ENCODE data around the gene C4orf33. TPM values are rescaled to one million over a fixed set of nuclear protein-coding genes. Genes with fewer than 3 reads are reported as not detected.

C4orf33 gene
- polyA plus RNA-seq, 1 donor (not counting 4 experiments of a cell fraction or from before 2014, with no cell fraction given) = 25.7 TPM

DNA sequence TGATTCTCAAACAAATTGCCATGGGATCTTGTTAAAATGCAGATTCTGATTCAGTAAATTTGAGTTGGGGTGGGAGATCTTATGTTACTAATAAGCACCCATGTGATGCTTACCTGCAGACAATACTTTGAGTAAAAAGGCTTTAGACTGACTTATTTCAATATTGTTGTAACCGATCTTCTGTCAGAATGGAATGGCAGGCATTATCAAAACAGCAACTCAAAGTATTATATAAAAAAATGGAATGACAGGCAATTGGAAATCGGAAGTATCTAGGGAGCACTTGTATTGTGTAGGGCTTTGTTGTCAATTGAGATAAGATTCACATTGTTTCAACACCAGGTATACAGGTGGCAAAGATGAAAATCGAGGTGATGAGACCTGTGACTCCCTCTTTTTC, 67.5 kb downstream of the C4orf33 start:
- Histone ChIP-seq H3K27me3 (ENCODE audit: control insufficient read depth, extremely low read depth, insufficient read depth, low read length) (peaks cover under 1% of the 10 kb centered on the region), H3K36me3 (ENCODE audit: control insufficient read depth in 2 of 2, extremely low read depth in 1 of 2, insufficient read depth in 2 of 2, low read length in 2 of 2) (no peaks in the 10 kb centered on the region), H3K9ac (ENCODE audit: control insufficient read depth, extremely low read depth, insufficient read depth, low read length) (no peak overlapping the region), H3K4me2 (ENCODE audit: control insufficient read depth, extremely low read depth, insufficient read depth, low read depth, low read length) (no peak overlapping the region), H3K27ac (ENCODE audit: control insufficient read depth, insufficient read depth, low read length) (no peak overlapping the region), H3K79me2 (ENCODE audit: control insufficient read depth, insufficient read depth, low read length) (no peaks in the 10 kb centered on the region), H3K4me1 (ENCODE audit: control insufficient read depth, extremely low read depth, insufficient read depth, low read length) (no peaks in the 10 kb centered on the region), H3K9me3 (ENCODE audit: control insufficient read depth, low read depth, low read length) (no peaks in the 10 kb centered on the region), H4K20me1 (ENCODE audit: control insufficient read depth, extremely low read depth, insufficient read depth, low read length) (no peaks in the 10 kb centered on the region), H3K4me3 (ENCODE audit: control insufficient read depth in 2 of 3, extremely low read depth in 1 of 3, insufficient read depth in 2 of 3, low read depth in 1 of 3, low read length in 3 of 3) (no peak overlapping the region), H3K9me1 (ENCODE audit: control insufficient read depth, extremely low read depth, insufficient read depth, low read length) (no peaks in the 10 kb centered on the region), H2AFZ (ENCODE audit: control insufficient read depth, low read length) (no peak overlapping the region)
- FAIRE-seq (no peak), DNase-seq (ENCODE audit: low read depth, low spot score) (no peak)
- TF ChIP-seq EZH2 (IDR thresholded peaks at IDR 0.05; ENCODE audit: low read length) = no peak
- TF ChIP-seq, protein P1, sequence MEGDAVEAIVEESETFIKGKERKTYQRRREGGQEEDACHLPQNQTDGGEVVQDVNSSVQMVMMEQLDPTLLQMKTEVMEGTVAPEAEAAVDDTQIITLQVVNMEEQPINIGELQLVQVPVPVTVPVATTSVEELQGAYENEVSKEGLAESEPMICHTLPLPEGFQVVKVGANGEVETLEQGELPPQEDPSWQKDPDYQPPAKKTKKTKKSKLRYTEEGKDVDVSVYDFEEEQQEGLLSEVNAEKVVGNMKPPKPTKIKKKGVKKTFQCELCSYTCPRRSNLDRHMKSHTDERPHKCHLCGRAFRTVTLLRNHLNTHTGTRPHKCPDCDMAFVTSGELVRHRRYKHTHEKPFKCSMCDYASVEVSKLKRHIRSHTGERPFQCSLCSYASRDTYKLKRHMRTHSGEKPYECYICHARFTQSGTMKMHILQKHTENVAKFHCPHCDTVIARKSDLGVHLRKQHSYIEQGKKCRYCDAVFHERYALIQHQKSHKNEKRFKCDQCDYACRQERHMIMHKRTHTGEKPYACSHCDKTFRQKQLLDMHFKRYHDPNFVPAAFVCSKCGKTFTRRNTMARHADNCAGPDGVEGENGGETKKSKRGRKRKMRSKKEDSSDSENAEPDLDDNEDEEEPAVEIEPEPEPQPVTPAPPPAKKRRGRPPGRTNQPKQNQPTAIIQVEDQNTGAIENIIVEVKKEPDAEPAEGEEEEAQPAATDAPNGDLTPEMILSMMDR (optimal IDR thresholded peaks at IDR 0.05 in 1 of 3, IDR thresholded peaks at IDR 0.05 in 1 of 3, conservative IDR thresholded peaks at IDR 0.05 in 1 of 3; ENCODE audit: extremely low read depth in 1 of 3, insufficient read depth in 2 of 3, low read length in 3 of 3) = no peak
- dilution Hi-C loops (cut with MboI; ENCODE audit: extremely low pct_ligation_motif_present, low sequenced_read_pairs) = no loop called here

- dilution Hi-C loops (cut with MboI; ENCODE audit: extremely low pct_ligation_motif_present, low sequenced_read_pairs) = no loop called here
- no peak for DNase-seq (ENCODE audit: low read depth, low spot score)
- H2AFZ ChIP-seq (ENCODE audit: control insufficient read depth, low read length) = no peak overlapping the region
Observed at GRCh38 chr4:129164243-129164642, 68.3 kb downstream of the C4orf33 start.

More at GRCh38 chr4:129164243-129164642, 68.3 kb downstream of the C4orf33 start:
- Histone ChIP-seq H3K27ac (ENCODE audit: control insufficient read depth, insufficient read depth, low read length) (no peak overlapping the region), H3K9ac (ENCODE audit: control insufficient read depth, extremely low read depth, insufficient read depth, low read length) (no peak overlapping the region), H3K4me2 (ENCODE audit: control insufficient read depth, extremely low read depth, insufficient read depth, low read depth, low read length) (no peak overlapping the region), H4K20me1 (ENCODE audit: control insufficient read depth, extremely low read depth, insufficient read depth, low read length) (no peaks in the 10 kb centered on the region), H3K9me3 (ENCODE audit: control insufficient read depth, low read depth, low read length) (no peaks in the 10 kb centered on the region), H3K27me3 (ENCODE audit: control insufficient read depth, extremely low read depth, insufficient read depth, low read length) (peaks cover 4% of the 10 kb centered on the region), H3K36me3 (ENCODE audit: control insufficient read depth in 2 of 2, extremely low read depth in 1 of 2, insufficient read depth in 2 of 2, low read length in 2 of 2) (no peaks in the 10 kb centered on the region), H3K4me3 (ENCODE audit: control insufficient read depth in 2 of 3, extremely low read depth in 1 of 3, insufficient read depth in 2 of 3, low read depth in 1 of 3, low read length in 3 of 3) (no peak overlapping the region), H3K9me1 (ENCODE audit: control insufficient read depth, extremely low read depth, insufficient read depth, low read length) (no peaks in the 10 kb centered on the region), H3K4me1 (ENCODE audit: control insufficient read depth, extremely low read depth, insufficient read depth, low read length) (no peaks in the 10 kb centered on the region), H3K79me2 (ENCODE audit: control insufficient read depth, insufficient read depth, low read length) (no peaks in the 10 kb centered on the region)
- no peak for FAIRE-seq
- TF ChIP-seq, protein P1 (optimal IDR thresholded peaks at IDR 0.05 in 1 of 3, IDR thresholded peaks at IDR 0.05 in 1 of 3, conservative IDR thresholded peaks at IDR 0.05 in 1 of 3; ENCODE audit: extremely low read depth in 1 of 3, insufficient read depth in 2 of 3, low read length in 3 of 3) = no peak
- no peak for TF ChIP-seq EZH2 (IDR thresholded peaks at IDR 0.05; ENCODE audit: low read length)

Other genes starting within 250 kb of the C4orf33 start
- 2.6 to 5.8 TPM (median 3.7 TPM) in 3 replicates for gene SCLT1, start 2.6 kb upstream of the C4orf33 start, polyA plus RNA-seq

Data from keratinocyte (primary cell).